Spleen (tissue), 11 donors: ENCODE data around the gene BAK1. TPM values are rescaled to one million over a fixed set of nuclear protein-coding genes. Genes with fewer than 3 reads are reported as not detected.
A peak's percentile ranks its signal among the peaks of the same experiment; 100 is the strongest.
"Not testable (repeated sequence)": the region's sequence is repeated elsewhere in the genome, so short reads cannot be mapped to it uniquely, and the experiment has no call there.

Source experiments
- DNase-seq: peaks from one replicate; pipeline ENCODE4 v3.0.0-alpha.2; 2020
- H3K27ac ChIP-seq, 8 donors: fragments of 200-600 bp; sonication (generic) in 7 of 8; 1 replicate in 4 of 8; 2 replicates in 4 of 8; pipeline versions ENCODE4 v1.5.0 to v1.8.0; 2016 to 2021; ENCODE audit warnings: inconsistent platforms in 4 of 8, mild to moderate bottlenecking in 4 of 8, moderate library complexity in 1 of 8
- H3K27me3 ChIP-seq, 7 donors: fragments of 200-600 bp; sonication (generic) in 6 of 7; replicated peaks in 1 of 7; 1 replicate in 4 of 7; 2 replicates in 3 of 7; pipeline versions ENCODE4 v1.5.0 to v1.8.0; 2016 to 2021; ENCODE audit warnings: inconsistent platforms in 3 of 7, mild to moderate bottlenecking in 1 of 7
- H3K36me3 ChIP-seq, 6 donors: fragments of 200-600 bp; sonication (generic) in 5 of 6; 1 replicate in 4 of 6; 2 replicates in 2 of 6; pipeline versions ENCODE4 v1.5.0 to v1.8.0; 2016 to 2021; ENCODE audit warnings: inconsistent platforms in 2 of 6
- H3K4me1 ChIP-seq, 6 donors: fragments of 200-600 bp; sonication (generic) in 5 of 6; 1 replicate in 3 of 6; 2 replicates in 3 of 6; pipeline versions ENCODE4 v1.5.0 to v1.8.0; 2016 to 2021; ENCODE audit warnings: inconsistent platforms in 3 of 6
- H3K4me3 ChIP-seq, 8 donors: fragments of 200-600 bp; sonication (generic) in 7 of 8; 1 replicate in 4 of 8; 2 replicates in 4 of 8; pipeline versions ENCODE4 v1.5.0 to v1.8.0; 2016 to 2021; ENCODE audit warnings: inconsistent platforms in 4 of 8, mild to moderate bottlenecking in 4 of 8, moderate library complexity in 2 of 8
- H3K9me3 ChIP-seq, 8 donors: fragments of 200-600 bp; sonication (generic) in 7 of 8; 1 replicate in 4 of 8; 2 replicates in 4 of 8; pipeline versions ENCODE4 v1.5.0 to v1.8.0; 2016 to 2021; ENCODE audit warnings: inconsistent platforms in 4 of 8
- POLR2A ChIP-seq, 3 donors: fragments of 450-650 bp; IDR thresholded peaks; one replicate each; pipeline ENCODE4 v1.5.1; 2017; ENCODE audit warnings: antibody characterized with exemption in 3 of 3, mild to moderate bottlenecking in 1 of 3
- POLR2AphosphoS5 ChIP-seq, 3 donors: sonication (generic); formaldehyde crosslinking; IDR thresholded peaks; one replicate each; pipeline ENCODE4 v1.5.1; 2017; ENCODE audit warnings: antibody characterized with exemption in 3 of 3
- WGBS, 5 donors: extraction: QIAGEN DNeasy Blood & Tissue Kit in 3 of 5; methylation state at CpG; one replicate each; pipeline versions ENCODE4 v1.1.5 to v1.1.7; 2013 to 2018; 5-methylcytosine and 5-hydroxymethylcytosine counted together
- intact Hi-C: fragments of 100-400 bp; cut with DNase I; formaldehyde crosslinking; loops from one replicate; pipeline ENCODE4 v1.15.0; 2023; ENCODE audit warnings: low total_unique reads
- polyA plus RNA-seq, 3 donors: library from polyadenylated mRNA; stranded (reverse); fragments of 200-250 nt; gene quantifications; one replicate each; pipeline ENCODE4 v1.2.1, GENCODE V29; 2013
- total RNA-seq, 7 donors: library from RNA; depleted of rRNA in 3 of 7; stranded (reverse); fragments of >200 nt in 3 of 7; fragmentation: NEBNext Ultra II Directional in 4 of 7; extraction: Animal tissue kit (Norgen Biotek cat#: 25700) in 4 of 7; gene quantifications; one replicate each; pipeline versions ENCODE4 v1.1.0 to v1.2.1, GENCODE V29; 2016 to 2021
- TF ChIP-seq, protein P1 (sequence below), 11 experiments: fragments of 200-600 bp in 7 of 11; fragments of 450-650 bp in 4 of 11; sonication (generic) in 4 of 11; IDR thresholded peaks in 8 of 11; conservative IDR thresholded peaks in 3 of 11; 1 replicate in 7 of 11; 2 replicates in 4 of 11; pipeline versions ENCODE4 v1.4.0 to v1.8.0; 2016 to 2021; ENCODE audit warnings: antibody characterized with exemption in 11 of 11, inconsistent platforms in 4 of 11, mild to moderate bottlenecking in 1 of 11
- donor health status: healthy with polysubstance abuse.
- donor health status: DM: no; HTN: no; CAD: no; lungs with moderate emphysema.
- donor health status: DM: no; HTN: no; CAD: no.
- donor health status: Bipolar disorder and iron deficiency.
- donor health status: healthy.
- donor health status: DM: no; HTN: no; CAD: no.
- donor health status: DM: yes; HTN: yes; CAD: no.

Gene BAK1
- total and polyA plus RNA-seq, 10 donors: 14.9 to 34.4 (median 25.9) TPM

GRCh38 chr6:33602180-33602579 lies 22.1 kb upstream of the BAK1 start:
- TF ChIP-seq POLR2A (IDR thresholded peaks at IDR 0.05): no peak
- 37 to 69% (median 52%) methylated on average over 2 of the region's 2 CpGs for WGBS, 5 donors
- no peak overlapping the region for H3K4me3 ChIP-seq
- no peak for DNase-seq
- H3K36me3 ChIP-seq: no peaks in the 10 kb centered on the region
- H3K4me1 ChIP-seq: peaks cover 0 to 27% (median 7%) of the 10 kb centered on the region in 6 donors
- H3K27me3 ChIP-seq: no peaks in the 10 kb centered on the region
- no peak overlapping the region for H3K27ac ChIP-seq
- H3K9me3 ChIP-seq: peaks cover 0 to 4% (median 0%) of the 10 kb centered on the region in 8 donors
- intact Hi-C loops: no loop called here

- intact Hi-C loops: no loop called here
- no peak for TF ChIP-seq POLR2A (IDR thresholded peaks at IDR 0.05)
- TF ChIP-seq, protein P1, sequence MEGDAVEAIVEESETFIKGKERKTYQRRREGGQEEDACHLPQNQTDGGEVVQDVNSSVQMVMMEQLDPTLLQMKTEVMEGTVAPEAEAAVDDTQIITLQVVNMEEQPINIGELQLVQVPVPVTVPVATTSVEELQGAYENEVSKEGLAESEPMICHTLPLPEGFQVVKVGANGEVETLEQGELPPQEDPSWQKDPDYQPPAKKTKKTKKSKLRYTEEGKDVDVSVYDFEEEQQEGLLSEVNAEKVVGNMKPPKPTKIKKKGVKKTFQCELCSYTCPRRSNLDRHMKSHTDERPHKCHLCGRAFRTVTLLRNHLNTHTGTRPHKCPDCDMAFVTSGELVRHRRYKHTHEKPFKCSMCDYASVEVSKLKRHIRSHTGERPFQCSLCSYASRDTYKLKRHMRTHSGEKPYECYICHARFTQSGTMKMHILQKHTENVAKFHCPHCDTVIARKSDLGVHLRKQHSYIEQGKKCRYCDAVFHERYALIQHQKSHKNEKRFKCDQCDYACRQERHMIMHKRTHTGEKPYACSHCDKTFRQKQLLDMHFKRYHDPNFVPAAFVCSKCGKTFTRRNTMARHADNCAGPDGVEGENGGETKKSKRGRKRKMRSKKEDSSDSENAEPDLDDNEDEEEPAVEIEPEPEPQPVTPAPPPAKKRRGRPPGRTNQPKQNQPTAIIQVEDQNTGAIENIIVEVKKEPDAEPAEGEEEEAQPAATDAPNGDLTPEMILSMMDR (IDR thresholded peaks at IDR 0.05 in 8 of 11, conservative IDR thresholded peaks at IDR 0.05 in 3 of 11): no peak
- TF ChIP-seq POLR2AphosphoS5 (IDR thresholded peaks at IDR 0.05): no peak
- Histone ChIP-seq H3K27me3 (no peaks in the 10 kb centered on the region), H3K4me3 (no peak overlapping the region), H3K27ac (no peak overlapping the region), H3K36me3 (no peaks in the 10 kb centered on the region), H3K4me1 (peaks cover 0 to 33% (median 14%) of the 10 kb centered on the region in 6 donors), H3K9me3 (peaks cover 0 to 4% (median 0%) of the 10 kb centered on the region in 8 donors)
- DNase-seq: no peak
- 82 to 97% (median 93%) methylated on average over 5 to 6 of the region's 6 CpGs for WGBS, 5 donors
Observed at GRCh38 chr6:33600761-33601160, 20.7 kb upstream of the BAK1 start.

GRCh38 chr6:33599413-33599938 lies 19.4 kb upstream of the BAK1 start:
- H3K4me1 ChIP-seq: peaks cover 0 to 33% (median 14%) of the 10 kb centered on the region in 6 donors
- H3K27ac ChIP-seq: peak overlapping the region in 4 of 8 donors; percentile 9 to 68 (median 42)
- no peak for TF ChIP-seq POLR2A (IDR thresholded peaks at IDR 0.05)
- TF ChIP-seq POLR2AphosphoS5 (IDR thresholded peaks at IDR 0.05): peak; percentile 30 to 68 (median 54)
- TF ChIP-seq, protein P1 (IDR thresholded peaks at IDR 0.05 in 8 of 11, conservative IDR thresholded peaks at IDR 0.05 in 3 of 11): no peak
- no peak for DNase-seq
- WGBS, 5 donors: 61 to 77% (median 71%) methylated on average over 9 of the region's 9 CpGs
- H3K4me3 ChIP-seq: no peak overlapping the region
- H3K9me3 ChIP-seq: peaks cover 0 to under 1% (median 0%) of the 10 kb centered on the region in 8 donors
- H3K27me3 ChIP-seq: no peaks in the 10 kb centered on the region
- no peaks in the 10 kb centered on the region for H3K36me3 ChIP-seq
- intact Hi-C loops: no loop called here

- Histone ChIP-seq H3K27ac (peak overlapping the region in 7 of 8 donors; percentile 3 to 71 (median 54)), H3K36me3 (no peaks in the 10 kb centered on the region), H3K9me3 (no peaks in the 10 kb centered on the region), H3K4me1 (peaks cover 2 to 45% (median 25%) of the 10 kb centered on the region in 6 donors), H3K4me3 (no peak overlapping the region), H3K27me3 (peaks cover 0 to 6% (median 0%) of the 10 kb centered on the region in 7 donors)
- peak; percentile 58 to 77 (median 63) for TF ChIP-seq POLR2AphosphoS5 (IDR thresholded peaks at IDR 0.05)
- TF ChIP-seq, protein P1 (IDR thresholded peaks at IDR 0.05 in 8 of 11, conservative IDR thresholded peaks at IDR 0.05 in 3 of 11): no peak
- intact Hi-C loops: no loop called here
- DNase-seq: no peak
- 53 to 77% (median 63%) methylated on average over 3 to 4 of the region's 4 CpGs for WGBS, 5 donors
Observed at GRCh38 chr6:33597551-33598322, 17.7 kb upstream of the BAK1 start.

DNA sequence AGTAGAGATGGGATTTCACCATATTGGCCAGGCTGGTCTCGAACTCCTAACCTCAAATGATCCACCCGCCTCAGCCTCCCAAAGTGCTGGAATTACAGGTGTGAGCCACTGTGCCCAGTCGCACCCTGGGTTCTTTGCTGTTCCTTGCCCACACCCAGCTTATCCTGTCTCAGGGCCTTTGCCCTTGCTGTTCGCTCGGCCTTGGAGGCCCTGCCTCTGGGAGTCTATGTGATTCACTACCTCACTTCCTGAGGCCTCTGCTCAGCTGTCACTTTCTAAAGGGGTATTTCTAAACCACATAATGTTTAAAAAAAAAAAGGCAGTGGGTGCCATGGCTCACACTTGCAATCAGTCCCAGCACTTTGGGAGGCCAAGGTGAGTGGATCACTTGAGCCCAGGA lies 16.8 kb upstream of the BAK1 start:
- 52 to 72% (median 65%) methylated on average over 4 to 5 of the region's 5 CpGs for WGBS, 5 donors
- DNase-seq, H3K27me3 ChIP-seq, intact Hi-C loops, H3K4me3 ChIP-seq, H3K9me3 ChIP-seq, H3K36me3 ChIP-seq: not testable (repeated sequence)
- peaks cover 3 to 54% (median 33%) of the 10 kb centered on the region in 6 donors for H3K4me1 ChIP-seq
- H3K27ac ChIP-seq: peak overlapping the region in 7 of 8 donors; percentile 3 to 71 (median 54)
